ENCODE data around the gene RPL22L1.

Gene RPL22L1

DNA sequence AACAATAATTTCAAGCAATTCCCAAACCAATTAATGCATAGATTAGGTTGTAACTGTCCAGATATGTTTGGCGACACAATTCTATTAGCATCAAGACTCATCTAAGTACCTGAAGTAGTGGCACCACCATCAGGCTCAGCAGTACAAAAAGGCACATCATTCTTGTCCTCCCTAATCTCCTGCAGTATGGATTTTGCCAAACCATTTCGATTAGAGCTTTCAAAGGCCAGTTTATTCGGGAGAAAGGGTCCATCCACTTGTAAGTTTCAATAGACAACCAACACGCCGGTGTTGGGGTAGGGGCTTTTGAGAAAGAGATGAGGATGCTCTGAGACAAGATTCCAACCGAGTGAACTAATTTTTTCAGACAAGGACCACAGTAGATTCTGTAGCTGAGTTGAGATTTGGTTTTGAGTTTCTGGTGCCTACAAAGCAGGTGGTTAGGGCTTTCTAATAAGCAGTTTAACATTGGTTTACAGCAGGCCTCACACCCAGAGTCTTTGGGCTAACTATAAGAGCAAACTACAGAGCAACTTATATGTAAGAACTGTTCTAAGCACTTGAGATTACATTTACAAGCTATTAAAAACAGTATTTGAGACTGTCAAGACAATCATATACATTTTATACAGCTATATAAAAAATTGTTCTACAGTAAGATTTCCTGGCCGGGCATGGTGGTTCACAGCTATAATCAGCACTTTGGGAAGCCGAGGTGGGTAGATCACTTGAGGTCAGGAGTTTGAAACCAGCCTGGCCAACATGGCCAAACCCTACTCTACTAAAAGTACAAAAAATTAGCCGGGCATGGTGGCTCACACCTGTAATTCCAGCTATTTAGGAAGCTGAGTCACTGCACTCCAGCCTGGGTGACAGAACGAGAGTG is 4.5 kb downstream of the RPL22L1 start:
- Histone ChIP-seq H3K23ac (ENCODE audit: low read length in 2 of 2) (no peak overlapping the region), H3K4me3 (ENCODE audit: insufficient read depth in 1 of 2, low read depth in 1 of 2, low read length in 2 of 2) (no peak overlapping the region), H3K79me1 (replicated peaks; ENCODE audit: low read length, poor library complexity, severe bottlenecking) (no peaks in the 10 kb centered on the region), H3K4ac (ENCODE audit: low read depth in 1 of 2, low read length in 2 of 2) (no peak overlapping the region), H3K14ac (ENCODE audit: low read length in 2 of 2) (no peak overlapping the region), H3K18ac (ENCODE audit: low read depth in 1 of 2, low read length in 2 of 2) (no peak overlapping the region), H2AFZ (ENCODE audit: low read depth, low read length) (no peak overlapping the region), H2AK5ac (ENCODE audit: low read length, severe bottlenecking) (no peak overlapping the region), H2BK15ac (ENCODE audit: low read depth, poor library complexity, severe bottlenecking) (no peak overlapping the region), H3K9ac (ENCODE audit: low read length) (no peak overlapping the region), H3K4me1 (ENCODE audit: control insufficient read depth, insufficient read depth, low read depth, low read length) (no peaks in the 10 kb centered on the region), H3K9me3 (ENCODE audit: control insufficient read depth, low read length) (no peaks in the 10 kb centered on the region), H2BK5ac (ENCODE audit: low read depth, low read length, poor library complexity, severe bottlenecking) (no peak overlapping the region), H4K8ac (ENCODE audit: low read length) (peak overlapping the region; percentile 23), H3K27me3 (ENCODE audit: control insufficient read depth in 1 of 2, insufficient read depth in 1 of 2, low read length in 2 of 2) (no peaks in the 10 kb centered on the region), H3K4me2 (ENCODE audit: low read length, poor library complexity, severe bottlenecking) (no peak overlapping the region), H4K91ac (ENCODE audit: low read length) (no peak overlapping the region), H3K27ac (ENCODE audit: low read length, poor library complexity, severe bottlenecking) (no peak overlapping the region), H3K36me3 (ENCODE audit: control insufficient read depth in 1 of 2, insufficient read depth in 2 of 2, low read depth in 1 of 2, low read length in 2 of 2) (peaks cover 2 to 35% of the 10 kb centered on the region in 2 experiments), H2BK12ac (ENCODE audit: low read length in 2 of 2) (no peak overlapping the region), H2BK120ac (ENCODE audit: low read depth, low read length) (no peak overlapping the region)
- no peak for DNase-seq
- WGBS: 89% methylated on average over 9 of the region's 10 CpGs

DNA sequence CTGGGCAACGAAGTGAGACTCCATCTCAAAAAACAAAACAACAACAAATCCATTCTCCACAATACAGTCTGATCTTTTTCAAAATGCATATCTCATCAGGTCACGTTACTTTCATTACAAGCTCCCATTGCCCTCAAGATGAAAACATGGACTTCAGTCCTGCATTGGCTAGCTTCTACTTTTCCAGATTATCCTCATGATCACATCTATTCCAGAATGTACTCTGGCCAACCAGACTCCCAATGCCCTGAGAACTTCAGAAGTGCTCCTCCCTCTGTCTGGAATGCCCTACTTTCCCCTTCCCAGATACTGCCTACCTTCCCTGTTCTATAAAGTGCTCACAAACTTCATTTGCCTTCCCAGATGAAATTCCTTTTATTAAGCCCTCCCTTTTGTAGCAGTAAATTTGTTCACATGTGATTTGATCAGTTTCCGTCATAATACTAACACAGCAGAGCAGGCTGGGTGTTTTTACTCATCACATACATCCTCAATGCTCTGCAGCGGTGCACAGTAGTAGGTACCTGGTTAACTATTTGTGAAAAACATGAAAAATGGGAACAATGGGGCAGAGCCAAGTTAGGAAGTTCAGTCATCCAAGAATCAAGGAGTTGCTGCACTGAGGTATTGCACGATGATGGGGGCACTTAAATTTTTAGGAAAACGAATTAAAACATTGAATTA is 5.3 kb downstream of the RPL22L1 start:
- Histone ChIP-seq H3K79me1 (replicated peaks; ENCODE audit: low read length, poor library complexity, severe bottlenecking) (no peaks in the 10 kb centered on the region), H2AK5ac (ENCODE audit: low read length, severe bottlenecking) (no peak overlapping the region), H3K9me3 (ENCODE audit: control insufficient read depth, low read length) (no peaks in the 10 kb centered on the region), H3K23ac (ENCODE audit: low read length in 2 of 2) (no peak overlapping the region), H3K4me3 (ENCODE audit: insufficient read depth in 1 of 2, low read depth in 1 of 2, low read length in 2 of 2) (no peak overlapping the region), H2BK15ac (ENCODE audit: low read depth, poor library complexity, severe bottlenecking) (no peak overlapping the region), H3K27me3 (ENCODE audit: control insufficient read depth in 1 of 2, insufficient read depth in 1 of 2, low read length in 2 of 2) (no peaks in the 10 kb centered on the region), H4K8ac (ENCODE audit: low read length) (no peak overlapping the region), H3K4me2 (ENCODE audit: low read length, poor library complexity, severe bottlenecking) (no peak overlapping the region), H2AFZ (ENCODE audit: low read depth, low read length) (no peak overlapping the region), H3K9ac (ENCODE audit: low read length) (no peak overlapping the region), H2BK5ac (ENCODE audit: low read depth, low read length, poor library complexity, severe bottlenecking) (no peak overlapping the region), H4K91ac (ENCODE audit: low read length) (no peak overlapping the region), H2BK12ac (ENCODE audit: low read length in 2 of 2) (no peak overlapping the region), H3K36me3 (ENCODE audit: control insufficient read depth in 1 of 2, insufficient read depth in 2 of 2, low read depth in 1 of 2, low read length in 2 of 2) (peaks cover 2 to 35% of the 10 kb centered on the region in 2 experiments), H3K14ac (ENCODE audit: low read length in 2 of 2) (no peak overlapping the region), H3K4me1 (ENCODE audit: control insufficient read depth, insufficient read depth, low read depth, low read length) (no peaks in the 10 kb centered on the region), H3K4ac (ENCODE audit: low read depth in 1 of 2, low read length in 2 of 2) (no peak overlapping the region), H2BK120ac (ENCODE audit: low read depth, low read length) (no peak overlapping the region), H3K27ac (ENCODE audit: low read length, poor library complexity, severe bottlenecking) (no peak overlapping the region), H3K18ac (ENCODE audit: low read depth in 1 of 2, low read length in 2 of 2) (no peak overlapping the region)
- DNase-seq: peak; percentile 26
- WGBS: 94% methylated on average over 6 of the region's 6 CpGs

DNA sequence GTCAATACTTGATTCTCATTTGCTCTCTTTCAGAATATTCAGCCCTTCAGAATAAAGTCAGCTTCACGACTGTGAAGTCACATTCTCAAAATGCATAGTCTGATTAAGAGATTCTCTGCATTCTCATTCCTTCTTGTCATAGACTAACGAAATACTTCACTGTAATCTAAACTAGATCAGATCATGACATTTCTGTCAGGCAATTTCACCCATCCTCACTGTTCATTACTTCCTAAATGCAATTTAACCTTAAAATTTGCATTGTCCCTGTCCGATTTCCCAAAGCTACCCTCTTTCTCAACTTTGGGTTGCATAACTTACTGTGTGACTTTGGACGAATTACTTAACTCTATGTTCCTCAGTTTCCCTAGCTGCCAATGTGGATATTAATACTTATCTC is 6.2 kb downstream of the RPL22L1 start:
- Histone ChIP-seq H4K8ac (ENCODE audit: low read length) (no peak overlapping the region), H3K9ac (ENCODE audit: low read length) (no peak overlapping the region), H2BK5ac (ENCODE audit: low read depth, low read length, poor library complexity, severe bottlenecking) (no peak overlapping the region), H2BK12ac (ENCODE audit: low read length in 2 of 2) (no peak overlapping the region), H3K4me1 (ENCODE audit: control insufficient read depth, insufficient read depth, low read depth, low read length) (no peaks in the 10 kb centered on the region), H3K36me3 (ENCODE audit: control insufficient read depth in 1 of 2, insufficient read depth in 2 of 2, low read depth in 1 of 2, low read length in 2 of 2) (peaks cover 2 to 35% of the 10 kb centered on the region in 2 experiments), H3K79me1 (replicated peaks; ENCODE audit: low read length, poor library complexity, severe bottlenecking) (no peaks in the 10 kb centered on the region), H3K18ac (ENCODE audit: low read depth in 1 of 2, low read length in 2 of 2) (no peak overlapping the region), H4K91ac (ENCODE audit: low read length) (no peak overlapping the region), H3K9me3 (ENCODE audit: control insufficient read depth, low read length) (no peaks in the 10 kb centered on the region), H2BK15ac (ENCODE audit: low read depth, poor library complexity, severe bottlenecking) (no peak overlapping the region), H3K27me3 (ENCODE audit: control insufficient read depth in 1 of 2, insufficient read depth in 1 of 2, low read length in 2 of 2) (no peaks in the 10 kb centered on the region), H2BK120ac (ENCODE audit: low read depth, low read length) (no peak overlapping the region), H2AK5ac (ENCODE audit: low read length, severe bottlenecking) (no peak overlapping the region), H3K27ac (ENCODE audit: low read length, poor library complexity, severe bottlenecking) (no peak overlapping the region), H3K4me3 (ENCODE audit: insufficient read depth in 1 of 2, low read depth in 1 of 2, low read length in 2 of 2) (no peak overlapping the region), H2AFZ (ENCODE audit: low read depth, low read length) (no peak overlapping the region), H3K23ac (ENCODE audit: low read length in 2 of 2) (no peak overlapping the region), H3K4me2 (ENCODE audit: low read length, poor library complexity, severe bottlenecking) (no peak overlapping the region), H3K14ac (ENCODE audit: low read length in 2 of 2) (no peak overlapping the region), H3K4ac (ENCODE audit: low read depth in 1 of 2, low read length in 2 of 2) (no peak overlapping the region)
- 91% methylated on average over 3 of the region's 4 CpGs for WGBS
- no peak for DNase-seq

DNA sequence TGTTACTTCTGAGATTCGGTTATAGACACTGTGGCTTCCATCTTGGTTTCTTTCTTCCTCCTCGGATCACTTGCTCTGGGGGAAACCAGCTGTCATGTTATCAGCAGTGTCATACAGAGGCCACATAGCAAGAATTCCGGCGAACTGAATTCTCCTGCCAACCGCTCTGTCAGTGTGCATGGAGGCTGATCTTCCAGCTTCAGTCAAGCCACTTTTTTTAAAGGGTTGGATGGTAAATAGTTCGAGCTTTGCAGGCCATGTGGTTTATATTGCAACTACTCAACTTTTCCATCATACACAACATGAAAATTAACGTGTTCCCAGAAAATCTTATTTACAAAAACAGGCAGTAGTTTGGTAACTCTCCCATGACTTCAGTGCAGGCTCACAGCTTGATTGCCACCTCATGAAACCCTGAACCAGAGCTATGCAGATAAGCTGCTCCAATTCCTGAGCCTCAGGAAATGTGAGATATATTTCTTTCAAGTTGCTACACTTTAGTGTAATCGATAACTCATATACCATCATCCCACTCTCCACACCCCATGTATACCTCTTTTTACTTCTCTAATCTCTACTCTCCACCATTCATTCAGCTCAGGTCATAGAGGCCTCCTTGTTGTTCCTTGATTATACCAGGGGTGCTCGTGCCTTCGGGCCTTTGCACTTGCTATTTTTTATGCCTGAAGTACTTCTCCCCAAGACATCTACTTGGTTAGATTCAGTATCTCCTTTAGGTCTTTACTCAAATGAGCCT is 7.2 kb downstream of the RPL22L1 start:
- Histone ChIP-seq H2BK12ac (ENCODE audit: low read length in 2 of 2) (no peak overlapping the region), H3K18ac (ENCODE audit: low read depth in 1 of 2, low read length in 2 of 2) (no peak overlapping the region), H3K27me3 (ENCODE audit: control insufficient read depth in 1 of 2, insufficient read depth in 1 of 2, low read length in 2 of 2) (no peaks in the 10 kb centered on the region), H4K91ac (ENCODE audit: low read length) (no peak overlapping the region), H3K23ac (ENCODE audit: low read length in 2 of 2) (no peak overlapping the region), H2BK5ac (ENCODE audit: low read depth, low read length, poor library complexity, severe bottlenecking) (no peak overlapping the region), H2AK5ac (ENCODE audit: low read length, severe bottlenecking) (no peak overlapping the region), H3K4me1 (ENCODE audit: control insufficient read depth, insufficient read depth, low read depth, low read length) (no peaks in the 10 kb centered on the region), H2BK120ac (ENCODE audit: low read depth, low read length) (no peak overlapping the region), H3K4me3 (ENCODE audit: insufficient read depth in 1 of 2, low read depth in 1 of 2, low read length in 2 of 2) (no peak overlapping the region), H3K27ac (ENCODE audit: low read length, poor library complexity, severe bottlenecking) (no peak overlapping the region), H3K79me1 (replicated peaks; ENCODE audit: low read length, poor library complexity, severe bottlenecking) (no peaks in the 10 kb centered on the region), H3K4me2 (ENCODE audit: low read length, poor library complexity, severe bottlenecking) (no peak overlapping the region), H2AFZ (ENCODE audit: low read depth, low read length) (no peak overlapping the region), H3K9me3 (ENCODE audit: control insufficient read depth, low read length) (no peaks in the 10 kb centered on the region), H3K9ac (ENCODE audit: low read length) (no peak overlapping the region), H3K4ac (ENCODE audit: low read depth in 1 of 2, low read length in 2 of 2) (no peak overlapping the region), H4K8ac (ENCODE audit: low read length) (no peak overlapping the region), H2BK15ac (ENCODE audit: low read depth, poor library complexity, severe bottlenecking) (no peak overlapping the region), H3K36me3 (ENCODE audit: control insufficient read depth in 1 of 2, insufficient read depth in 2 of 2, low read depth in 1 of 2, low read length in 2 of 2) (peaks cover 2 to 30% of the 10 kb centered on the region in 2 experiments), H3K14ac (ENCODE audit: low read length in 2 of 2) (no peak overlapping the region)
- WGBS: 91% methylated on average over 10 of the region's 10 CpGs
- DNase-seq: no peak

Measured in mesenchymal stem cell (in vitro differentiated cells and primary cell).